Osteocyte (in vitro differentiated cells): ENCODE results near the gene TLR6. TPM values are rescaled to one million over a fixed set of nuclear protein-coding genes. Genes with fewer than 3 reads are reported as not detected.
"Not testable (repeated sequence)": the region's sequence is repeated elsewhere in the genome, so short reads cannot be mapped to it uniquely, and the experiment has no call there.

ENCODE experiments used
- DNase-seq: peaks from one replicate; pipeline ENCODE4 v3.0.0; 2021; ENCODE audit warnings: mixed read lengths; ENCODE audit not compliant: unreplicated experiment; ENCODE audit errors: extremely low spot score
- H3K27ac Mint-ChIP-seq: one replicate; pipeline ENCODE4 v1.8.0; 2021; ENCODE audit warnings: mild to moderate bottlenecking, mixed read lengths; ENCODE audit not compliant: unreplicated experiment
- H3K27me3 Mint-ChIP-seq: one replicate; pipeline ENCODE4 v1.8.0; 2021; ENCODE audit warnings: mixed read lengths; ENCODE audit not compliant: unreplicated experiment
- H3K36me3 Mint-ChIP-seq: one replicate; pipeline ENCODE4 v1.8.0; 2021; ENCODE audit warnings: mixed read lengths; ENCODE audit not compliant: unreplicated experiment
- H3K4me1 Mint-ChIP-seq: one replicate; pipeline ENCODE4 v1.8.0; 2021; ENCODE audit warnings: mixed read lengths; ENCODE audit not compliant: unreplicated experiment
- H3K4me3 Mint-ChIP-seq: one replicate; pipeline ENCODE4 v1.8.0; 2021; ENCODE audit warnings: mild to moderate bottlenecking, moderate library complexity, mixed read lengths; ENCODE audit not compliant: unreplicated experiment
- H3K9me3 Mint-ChIP-seq: one replicate; pipeline ENCODE4 v1.8.0; 2021; ENCODE audit warnings: mixed read lengths; ENCODE audit not compliant: unreplicated experiment
- total RNA-seq: library from RNA; stranded (reverse); gene quantifications from 2 replicates; pipeline ENCODE4 v1.2.1, GENCODE V29; 2021
- TF ChIP-seq, protein P1 (sequence below): fragments of 200-600 bp; sonication (generic); IDR thresholded peaks from 2 replicates; pipeline ENCODE4 v1.5.0; 2021; ENCODE audit warnings: antibody characterized with exemption, mild to moderate bottlenecking, moderate library complexity

Gene TLR6
- total RNA-seq, 1 donor from 2014 or later = 2.5 TPM

DNA sequence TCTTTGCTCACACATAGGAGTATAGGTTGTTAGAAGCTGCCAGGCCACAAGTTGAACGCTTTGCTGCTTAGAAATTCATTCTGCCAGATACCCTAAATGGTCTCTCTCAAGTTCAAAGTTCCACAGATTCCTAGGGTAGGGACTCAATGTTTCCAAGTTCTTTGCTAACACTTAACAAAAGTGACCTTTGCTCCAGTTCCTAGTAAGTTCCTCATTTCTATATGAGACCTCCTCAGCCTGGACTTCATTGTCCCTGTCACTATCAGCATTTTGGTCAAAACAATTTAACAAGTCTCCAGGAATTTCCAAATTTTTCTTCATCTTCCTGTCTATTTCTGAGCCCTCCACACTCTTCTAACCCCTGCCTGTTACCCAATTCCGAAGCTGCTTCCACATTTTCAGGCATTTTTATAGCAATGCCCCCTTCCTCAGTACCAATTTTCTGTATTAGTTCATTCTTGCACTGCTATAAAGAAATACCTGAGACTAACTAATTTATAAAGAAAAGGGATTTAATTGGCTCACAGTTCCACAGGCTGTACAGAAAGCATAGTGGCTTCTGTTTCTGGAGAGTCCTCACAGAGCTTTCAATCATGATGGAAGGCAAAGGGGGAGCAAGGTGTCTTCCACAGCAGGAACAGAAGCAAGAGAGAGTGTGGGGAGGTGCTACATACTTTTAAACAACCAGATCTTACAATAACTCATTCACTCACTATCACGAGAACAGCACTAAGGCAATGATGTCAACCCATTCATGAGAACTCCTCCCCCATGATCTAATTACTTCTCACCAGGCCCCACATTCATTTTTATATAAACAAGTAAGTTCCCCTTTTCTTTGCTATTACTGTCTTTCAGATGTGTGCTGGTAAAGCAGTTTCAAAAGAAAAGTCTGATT lies 40.5 kb downstream of the TLR6 start:
- H3K36me3 Mint-ChIP-seq = no peaks in the 10 kb centered on the region
- DNase-seq = no peak
- peaks cover 38% of the 10 kb centered on the region for H3K4me1 Mint-ChIP-seq
- no peaks in the 10 kb centered on the region for H3K27me3 Mint-ChIP-seq
- H3K9me3 Mint-ChIP-seq = no peaks in the 10 kb centered on the region
- TF ChIP-seq, protein P1, sequence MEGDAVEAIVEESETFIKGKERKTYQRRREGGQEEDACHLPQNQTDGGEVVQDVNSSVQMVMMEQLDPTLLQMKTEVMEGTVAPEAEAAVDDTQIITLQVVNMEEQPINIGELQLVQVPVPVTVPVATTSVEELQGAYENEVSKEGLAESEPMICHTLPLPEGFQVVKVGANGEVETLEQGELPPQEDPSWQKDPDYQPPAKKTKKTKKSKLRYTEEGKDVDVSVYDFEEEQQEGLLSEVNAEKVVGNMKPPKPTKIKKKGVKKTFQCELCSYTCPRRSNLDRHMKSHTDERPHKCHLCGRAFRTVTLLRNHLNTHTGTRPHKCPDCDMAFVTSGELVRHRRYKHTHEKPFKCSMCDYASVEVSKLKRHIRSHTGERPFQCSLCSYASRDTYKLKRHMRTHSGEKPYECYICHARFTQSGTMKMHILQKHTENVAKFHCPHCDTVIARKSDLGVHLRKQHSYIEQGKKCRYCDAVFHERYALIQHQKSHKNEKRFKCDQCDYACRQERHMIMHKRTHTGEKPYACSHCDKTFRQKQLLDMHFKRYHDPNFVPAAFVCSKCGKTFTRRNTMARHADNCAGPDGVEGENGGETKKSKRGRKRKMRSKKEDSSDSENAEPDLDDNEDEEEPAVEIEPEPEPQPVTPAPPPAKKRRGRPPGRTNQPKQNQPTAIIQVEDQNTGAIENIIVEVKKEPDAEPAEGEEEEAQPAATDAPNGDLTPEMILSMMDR = no peak
- H3K27ac Mint-ChIP-seq = no peak overlapping the region
- no peak overlapping the region for H3K4me3 Mint-ChIP-seq

DNA sequence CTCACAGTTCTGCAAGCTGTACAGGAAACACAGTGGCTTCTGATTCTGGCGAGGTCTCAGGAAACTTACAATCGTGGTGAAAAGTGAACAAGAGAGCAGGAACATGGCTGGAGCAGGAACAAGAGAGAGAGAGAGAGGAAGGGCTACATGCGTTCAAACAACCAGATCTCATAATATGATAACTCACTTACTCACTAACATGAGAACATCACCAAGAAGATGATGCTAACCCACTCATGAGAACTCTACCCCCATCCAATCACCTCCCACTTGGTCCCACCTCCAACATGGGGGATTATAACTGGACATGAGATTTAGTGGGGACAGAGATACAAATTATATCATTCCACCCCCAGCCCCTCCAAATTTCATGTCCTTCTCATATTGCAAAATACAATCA lies 42.2 kb downstream of the TLR6 start:
- Mint-ChIP-seq H3K4me1 (peaks cover 23% of the 10 kb centered on the region), H3K9me3 (no peaks in the 10 kb centered on the region), H3K4me3 (no peak overlapping the region), H3K36me3 (no peaks in the 10 kb centered on the region), H3K27me3 (no peaks in the 10 kb centered on the region), H3K27ac (no peak overlapping the region)
- TF ChIP-seq, protein P1 = no peak
- no peak for DNase-seq

DNA sequence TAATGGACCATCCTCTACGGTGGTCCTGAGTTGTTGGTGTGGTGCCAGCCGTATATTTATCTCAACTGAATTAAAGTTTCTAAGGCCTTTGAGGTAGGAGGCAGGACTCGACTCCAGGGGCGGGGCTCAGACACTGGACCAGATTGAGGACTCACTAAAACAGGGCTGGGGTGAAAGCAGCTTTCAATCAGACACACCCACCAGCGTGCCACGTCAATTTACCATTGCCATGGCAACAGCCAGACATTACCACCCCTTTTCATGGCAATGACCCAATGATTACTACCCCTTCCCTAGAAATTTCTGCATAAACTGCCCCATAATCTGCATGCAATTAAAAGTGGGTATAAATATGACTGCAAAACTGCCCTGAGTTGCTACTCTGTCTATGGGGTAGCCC lies 45.3 kb downstream of the TLR6 start:
- Mint-ChIP-seq H3K4me3 (no peak overlapping the region), H3K4me1 (peaks cover 4% of the 10 kb centered on the region), H3K27me3 (no peaks in the 10 kb centered on the region), H3K9me3 (no peaks in the 10 kb centered on the region), H3K27ac (no peak overlapping the region), H3K36me3 (no peaks in the 10 kb centered on the region)
- TF ChIP-seq, protein P1 = no peak
- DNase-seq = no peak

DNA sequence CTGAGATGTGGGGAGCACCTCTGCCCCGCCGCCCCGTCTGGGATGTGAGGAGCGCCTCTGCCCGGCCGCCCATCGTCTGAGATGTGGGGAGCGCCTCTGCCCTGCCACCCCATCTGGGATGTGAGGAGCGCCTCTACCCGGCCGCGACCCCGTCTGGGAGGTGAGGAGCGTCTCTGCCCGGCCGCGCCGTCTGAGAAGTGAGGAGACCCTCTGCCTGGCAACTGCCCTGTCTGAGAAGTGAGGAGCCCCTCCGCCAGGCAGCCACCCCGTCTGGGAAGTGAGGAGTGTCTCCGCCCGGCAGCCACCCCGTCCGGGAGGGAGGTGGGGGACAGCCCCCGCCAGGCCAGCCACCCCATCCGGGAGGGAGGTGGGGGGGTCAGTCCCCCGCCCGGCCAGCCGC lies 49.2 kb downstream of the TLR6 start:
- not testable (repeated sequence) for H3K27me3 Mint-ChIP-seq, H3K36me3 Mint-ChIP-seq, H3K9me3 Mint-ChIP-seq, DNase-seq, H3K27ac Mint-ChIP-seq, H3K4me3 Mint-ChIP-seq
- peaks cover 20% of the 10 kb centered on the region for H3K4me1 Mint-ChIP-seq

DNA sequence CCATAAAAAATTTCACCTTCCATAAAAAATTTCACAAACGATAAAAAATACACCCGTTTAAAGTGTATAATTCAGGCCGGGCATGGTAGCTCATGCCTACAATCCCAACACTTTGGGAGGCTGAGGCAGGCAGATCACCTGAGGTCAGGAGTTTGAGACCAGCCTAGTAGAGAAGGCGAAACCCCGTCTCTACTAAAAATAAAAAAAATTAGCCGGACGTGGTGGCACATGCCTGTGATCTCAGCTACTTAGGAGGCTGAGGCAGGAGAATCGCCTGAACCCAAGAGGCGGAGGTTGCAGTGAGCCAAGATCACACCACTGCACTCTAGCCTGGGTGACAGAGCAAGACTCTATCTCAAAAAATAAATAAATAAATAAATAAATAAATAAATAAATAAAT lies 50.4 kb downstream of the TLR6 start:
- H3K4me1 Mint-ChIP-seq = peaks cover 20% of the 10 kb centered on the region
- H3K9me3 Mint-ChIP-seq = not testable (repeated sequence)

DNA sequence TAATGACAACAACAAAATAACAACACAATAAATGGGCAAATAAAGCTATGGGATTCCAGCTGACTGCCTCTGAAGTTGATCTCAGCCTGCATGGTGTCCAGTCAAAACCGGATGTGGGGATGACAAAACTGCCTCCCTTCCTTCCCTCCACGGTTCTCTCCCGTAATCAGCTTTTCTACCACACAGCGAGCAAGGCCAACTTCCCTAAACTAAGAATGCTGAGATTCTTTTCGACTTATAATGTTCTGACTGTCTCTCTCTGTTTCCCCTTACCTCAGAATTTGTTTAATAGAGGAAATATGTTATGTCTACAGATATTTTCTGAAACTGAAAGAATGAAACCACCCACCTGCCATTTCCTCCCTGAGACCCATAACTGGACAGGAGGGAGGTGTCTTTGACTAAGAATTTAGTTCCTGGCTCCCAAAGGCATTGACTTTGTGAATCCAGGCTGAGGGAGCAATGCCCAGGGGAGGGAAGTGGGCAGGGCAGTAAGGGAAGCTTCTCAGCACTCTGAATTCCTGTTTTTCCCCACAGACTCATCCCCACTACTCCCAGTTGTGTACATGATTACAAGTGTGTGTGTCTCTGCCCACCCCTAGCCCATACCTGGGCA lies 51.0 kb downstream of the TLR6 start:
- DNase-seq = no peak
- no peaks in the 10 kb centered on the region for H3K9me3 Mint-ChIP-seq
- H3K27ac Mint-ChIP-seq = peak overlapping the region; percentile 11
- no peaks in the 10 kb centered on the region for H3K27me3 Mint-ChIP-seq
- TF ChIP-seq, protein P1 = no peak
- H3K36me3 Mint-ChIP-seq = no peaks in the 10 kb centered on the region
- peaks cover 20% of the 10 kb centered on the region for H3K4me1 Mint-ChIP-seq
- no peak overlapping the region for H3K4me3 Mint-ChIP-seq

More for the DNA sequence above, 50.4 kb downstream of the TLR6 start:
- not testable (repeated sequence) for H3K4me3 Mint-ChIP-seq, DNase-seq, H3K27me3 Mint-ChIP-seq, H3K27ac Mint-ChIP-seq, H3K36me3 Mint-ChIP-seq
